Activated T-cell treated with anti-CD3 and anti-CD28 coated beads, Interleukin-2, amount 50 U/mL, for 1 hour (primary cell): ENCODE measurements around the gene NFASC.

Source experiments
- DNase-seq: peaks from one replicate; pipeline ENCODE4 v3.0.0-alpha.2; 2020

The NFASC gene

GRCh38 chr1:204988196-204988595, 117.5 kb downstream of the NFASC start:
- no peak for DNase-seq

GRCh38 chr1:204989266-204990058, 118.8 kb downstream of the NFASC start:
- peak; percentile 58 for DNase-seq

- DNase-seq: no peak
Observed at GRCh38 chr1:204990059-204990664, 119.5 kb downstream of the NFASC start.

GRCh38 chr1:204990721-204991341, 120.2 kb downstream of the NFASC start:
- DNase-seq: no peak

- no peak for DNase-seq
Observed at GRCh38 chr1:204991342-204991844, 120.7 kb downstream of the NFASC start.

- DNase-seq: no peak
Observed at GRCh38 chr1:204992201-204992997, 121.7 kb downstream of the NFASC start.

- DNase-seq: no peak
Observed at GRCh38 chr1:204992998-204993314, 122.3 kb downstream of the NFASC start.

- no peak for DNase-seq
Observed at GRCh38 chr1:204994086-204994862, 123.6 kb downstream of the NFASC start.

GRCh38 chr1:204996981-204997380, 126.3 kb downstream of the NFASC start:
- DNase-seq: no peak

GRCh38 chr1:204997591-204998355, 127.1 kb downstream of the NFASC start:
- no peak for DNase-seq

GRCh38 chr1:205001162-205001561, 130.5 kb downstream of the NFASC start:
- no peak for DNase-seq

- DNase-seq: no peak
Observed at GRCh38 chr1:205002705-205003104, 132.0 kb downstream of the NFASC start.

GRCh38 chr1:205003358-205004131, 132.9 kb downstream of the NFASC start:
- no peak for DNase-seq

GRCh38 chr1:205004351-205004750, 133.7 kb downstream of the NFASC start:
- no peak for DNase-seq

GRCh38 chr1:205008896-205009295, 138.2 kb downstream of the NFASC start:
- no peak for DNase-seq

GRCh38 chr1:205009670-205010069, 139.0 kb downstream of the NFASC start:
- no peak for DNase-seq

GRCh38 chr1:205012391-205013140, 141.9 kb downstream of the NFASC start:
- no peak for DNase-seq

- DNase-seq: no peak
Observed at GRCh38 chr1:205013683-205014367, 143.2 kb downstream of the NFASC start.

GRCh38 chr1:205014783-205015182, 144.1 kb downstream of the NFASC start:
- DNase-seq: no peak
